ENCODE data around the gene AFF1. TPM values are rescaled to one million over a fixed set of nuclear protein-coding genes. Genes with fewer than 3 reads are reported as not detected.

Gene AFF1
- total RNA-seq, 1 experiment from 2014 or later = 23.9 TPM

DNA sequence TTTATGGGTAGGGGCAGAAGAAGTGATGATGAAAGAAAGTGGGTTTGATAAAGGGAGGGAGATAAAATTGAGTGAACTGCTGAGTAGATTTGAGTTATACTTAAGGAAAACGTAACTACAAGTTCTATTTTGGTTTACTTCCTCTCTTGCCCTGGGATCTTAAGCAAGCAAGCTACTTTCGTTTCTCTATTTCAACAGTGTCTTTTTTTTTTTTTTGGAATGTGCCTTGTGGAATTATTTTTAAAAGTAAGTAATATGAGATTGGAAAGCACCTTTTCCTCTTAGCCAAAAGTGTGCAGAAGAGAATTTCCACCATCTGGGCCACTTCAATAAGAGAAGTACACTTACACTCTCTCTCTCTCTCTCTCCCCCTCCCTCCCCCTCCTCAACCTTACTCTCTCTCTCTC lies 26.6 kb upstream of the AFF1 start:
- intact Hi-C loops (cut with micrococcal nuclease; ENCODE audit: unreplicated experiment) = no loop called here
- Histone ChIP-seq H3K36me3 (ENCODE audit: control insufficient read depth, insufficient read depth, low read length) (no peaks in the 10 kb centered on the region), H3K4me3 (ENCODE audit: low read depth in 2 of 2, low read length in 2 of 2) (no peak overlapping the region), H3K27me3 (ENCODE audit: control insufficient read depth, insufficient read depth, low read length) (no peaks in the 10 kb centered on the region), H3K9me3 (ENCODE audit: control insufficient read depth, insufficient read depth, low read depth, low read length) (no peaks in the 10 kb centered on the region), H3K4me1 (ENCODE audit: control insufficient read depth, insufficient read depth, low read length) (no peaks in the 10 kb centered on the region), H3K27ac (ENCODE audit: low read length) (no peak overlapping the region)
- ChIA-PET CTCF (no interaction called here), POLR2A (interaction anchor here (0.7 kb wide), 1 partner anchor 11 kb away, joined by 6 read pairs; no protein-coding TSS in a partner anchor)
- DNase-seq (ENCODE audit: low read depth, low spot score) (no peak), ATAC-seq (no peak)
- in situ Hi-C loops (cut with HindIII; ENCODE audit: low pct_unique_long_range_greater_than_20kb, low sequenced_read_pairs) = no loop called here
- TF ChIP-seq TCF7L2 (IDR thresholded peaks at IDR 0.05; ENCODE audit: low read depth, low read length) (no peak), SIN3A (IDR thresholded peaks at IDR 0.05; ENCODE audit: borderline replicate concordance, insufficient read depth, low read depth, low read length) (no peak)
- TF ChIP-seq, protein P1, sequence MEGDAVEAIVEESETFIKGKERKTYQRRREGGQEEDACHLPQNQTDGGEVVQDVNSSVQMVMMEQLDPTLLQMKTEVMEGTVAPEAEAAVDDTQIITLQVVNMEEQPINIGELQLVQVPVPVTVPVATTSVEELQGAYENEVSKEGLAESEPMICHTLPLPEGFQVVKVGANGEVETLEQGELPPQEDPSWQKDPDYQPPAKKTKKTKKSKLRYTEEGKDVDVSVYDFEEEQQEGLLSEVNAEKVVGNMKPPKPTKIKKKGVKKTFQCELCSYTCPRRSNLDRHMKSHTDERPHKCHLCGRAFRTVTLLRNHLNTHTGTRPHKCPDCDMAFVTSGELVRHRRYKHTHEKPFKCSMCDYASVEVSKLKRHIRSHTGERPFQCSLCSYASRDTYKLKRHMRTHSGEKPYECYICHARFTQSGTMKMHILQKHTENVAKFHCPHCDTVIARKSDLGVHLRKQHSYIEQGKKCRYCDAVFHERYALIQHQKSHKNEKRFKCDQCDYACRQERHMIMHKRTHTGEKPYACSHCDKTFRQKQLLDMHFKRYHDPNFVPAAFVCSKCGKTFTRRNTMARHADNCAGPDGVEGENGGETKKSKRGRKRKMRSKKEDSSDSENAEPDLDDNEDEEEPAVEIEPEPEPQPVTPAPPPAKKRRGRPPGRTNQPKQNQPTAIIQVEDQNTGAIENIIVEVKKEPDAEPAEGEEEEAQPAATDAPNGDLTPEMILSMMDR (IDR thresholded peaks at IDR 0.05) = no peak
- BruUV-seq (replicated peaks) = no TSS peak

DNA sequence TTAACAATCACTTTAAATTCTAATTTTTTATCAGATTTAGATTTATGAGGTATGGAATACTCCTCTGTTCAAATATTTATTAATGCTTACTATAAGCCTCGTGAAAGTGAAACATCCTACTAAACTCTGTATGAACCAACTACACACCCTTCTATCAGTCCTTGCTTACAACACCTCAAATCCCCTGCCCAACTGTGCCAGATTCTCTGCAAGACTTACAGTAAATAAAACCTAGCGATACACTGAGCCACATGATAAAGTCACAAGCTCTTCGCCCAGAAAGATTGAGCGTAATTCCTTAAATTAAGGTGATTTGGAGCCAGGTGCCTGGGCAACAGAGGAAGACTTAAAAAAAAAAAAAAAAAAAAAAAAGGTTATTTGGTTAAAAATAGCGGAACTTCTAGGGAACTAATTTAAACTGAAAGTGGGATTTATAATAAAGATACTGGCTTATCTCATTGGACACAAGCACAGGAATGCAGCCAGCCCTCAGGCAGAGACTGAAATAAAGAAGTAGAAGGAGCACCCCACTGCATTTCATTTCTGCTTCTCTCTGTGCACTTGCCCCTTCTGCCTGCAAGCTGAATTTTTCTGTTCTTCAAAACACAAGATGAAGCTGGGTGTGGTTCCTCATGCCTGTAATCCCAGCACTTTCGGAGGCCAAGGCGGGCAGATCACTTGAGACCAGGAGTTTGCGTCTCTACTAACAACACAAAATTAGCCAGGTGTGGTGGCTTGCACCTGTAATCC lies 25.1 kb upstream of the AFF1 start:
- H3K9me3 ChIP-seq (ENCODE audit: control insufficient read depth, insufficient read depth, low read depth, low read length) = no peaks in the 10 kb centered on the region
- DNase-seq (ENCODE audit: low read depth, low spot score) = no peak
- H3K4me1 ChIP-seq (ENCODE audit: control insufficient read depth, insufficient read depth, low read length) = no peaks in the 10 kb centered on the region
- no TSS peak for BruUV-seq (replicated peaks)
- H3K36me3 ChIP-seq (ENCODE audit: control insufficient read depth, insufficient read depth, low read length) = no peaks in the 10 kb centered on the region
- intact Hi-C loops (cut with micrococcal nuclease; ENCODE audit: unreplicated experiment) = no loop called here
- in situ Hi-C loops (cut with HindIII; ENCODE audit: low pct_unique_long_range_greater_than_20kb, low sequenced_read_pairs) = no loop called here
- no peak for ATAC-seq
- TF ChIP-seq POLR2AphosphoS5 (IDR thresholded peaks at IDR 0.05; ENCODE audit: low read depth, low read length) (no peak), SIN3A (IDR thresholded peaks at IDR 0.05; ENCODE audit: borderline replicate concordance, insufficient read depth, low read depth, low read length) (no peak), TCF7L2 (IDR thresholded peaks at IDR 0.05; ENCODE audit: low read depth, low read length) (no peak)
- TF ChIP-seq, protein P2, sequence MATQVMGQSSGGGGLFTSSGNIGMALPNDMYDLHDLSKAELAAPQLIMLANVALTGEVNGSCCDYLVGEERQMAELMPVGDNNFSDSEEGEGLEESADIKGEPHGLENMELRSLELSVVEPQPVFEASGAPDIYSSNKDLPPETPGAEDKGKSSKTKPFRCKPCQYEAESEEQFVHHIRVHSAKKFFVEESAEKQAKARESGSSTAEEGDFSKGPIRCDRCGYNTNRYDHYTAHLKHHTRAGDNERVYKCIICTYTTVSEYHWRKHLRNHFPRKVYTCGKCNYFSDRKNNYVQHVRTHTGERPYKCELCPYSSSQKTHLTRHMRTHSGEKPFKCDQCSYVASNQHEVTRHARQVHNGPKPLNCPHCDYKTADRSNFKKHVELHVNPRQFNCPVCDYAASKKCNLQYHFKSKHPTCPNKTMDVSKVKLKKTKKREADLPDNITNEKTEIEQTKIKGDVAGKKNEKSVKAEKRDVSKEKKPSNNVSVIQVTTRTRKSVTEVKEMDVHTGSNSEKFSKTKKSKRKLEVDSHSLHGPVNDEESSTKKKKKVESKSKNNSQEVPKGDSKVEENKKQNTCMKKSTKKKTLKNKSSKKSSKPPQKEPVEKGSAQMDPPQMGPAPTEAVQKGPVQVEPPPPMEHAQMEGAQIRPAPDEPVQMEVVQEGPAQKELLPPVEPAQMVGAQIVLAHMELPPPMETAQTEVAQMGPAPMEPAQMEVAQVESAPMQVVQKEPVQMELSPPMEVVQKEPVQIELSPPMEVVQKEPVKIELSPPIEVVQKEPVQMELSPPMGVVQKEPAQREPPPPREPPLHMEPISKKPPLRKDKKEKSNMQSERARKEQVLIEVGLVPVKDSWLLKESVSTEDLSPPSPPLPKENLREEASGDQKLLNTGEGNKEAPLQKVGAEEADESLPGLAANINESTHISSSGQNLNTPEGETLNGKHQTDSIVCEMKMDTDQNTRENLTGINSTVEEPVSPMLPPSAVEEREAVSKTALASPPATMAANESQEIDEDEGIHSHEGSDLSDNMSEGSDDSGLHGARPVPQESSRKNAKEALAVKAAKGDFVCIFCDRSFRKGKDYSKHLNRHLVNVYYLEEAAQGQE (IDR thresholded peaks at IDR 0.05; ENCODE audit: insufficient read depth in 1 of 2, low read depth in 2 of 2, low read length in 1 of 2) = no peak
- TF ChIP-seq, protein P1 (IDR thresholded peaks at IDR 0.05) = no peak
- ChIA-PET CTCF (no interaction called here), POLR2A (no interaction called here)
- H3K27ac ChIP-seq (ENCODE audit: low read length) = no peak overlapping the region
- no peak overlapping the region for H3K4me3 ChIP-seq (ENCODE audit: low read depth in 2 of 2, low read length in 2 of 2)
- no peaks in the 10 kb centered on the region for H3K27me3 ChIP-seq (ENCODE audit: control insufficient read depth, insufficient read depth, low read length)

Measured in Panc1 (cell line).